GM19438 (cell line): ENCODE measurements around the gene CABCOCO1.

Experiments used
- ATAC-seq: cut with Tn5 transposase; IDR thresholded peaks from one replicate; pipeline ENCODE4 v1.9.1; 2021; ENCODE audit warnings: low read depth; ENCODE audit not compliant: unreplicated experiment

CABCOCO1 gene, protein sequence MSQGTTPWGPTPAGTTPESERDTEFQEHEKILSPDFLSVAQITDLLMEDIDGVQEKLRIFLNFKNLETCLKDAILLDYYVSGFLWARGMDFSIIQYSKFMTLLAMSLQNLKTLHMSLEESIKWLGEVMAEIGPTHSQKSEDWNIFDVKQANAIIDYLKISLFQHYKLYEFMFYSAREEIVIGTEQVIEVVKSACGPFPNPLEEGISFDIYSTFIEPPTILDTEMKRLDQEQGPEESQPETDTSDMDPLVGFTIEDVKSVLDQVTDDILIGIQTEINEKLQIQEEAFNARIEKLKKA

GRCh38 chr10:61662794-61663259 is at the start of gene CABCOCO1:
TSS of gene CABCOCO1 (plus strand) at chr10:61662929. CDS start at chr10:61662973, 44 bp downstream.
- ATAC-seq: no peak

DNA sequence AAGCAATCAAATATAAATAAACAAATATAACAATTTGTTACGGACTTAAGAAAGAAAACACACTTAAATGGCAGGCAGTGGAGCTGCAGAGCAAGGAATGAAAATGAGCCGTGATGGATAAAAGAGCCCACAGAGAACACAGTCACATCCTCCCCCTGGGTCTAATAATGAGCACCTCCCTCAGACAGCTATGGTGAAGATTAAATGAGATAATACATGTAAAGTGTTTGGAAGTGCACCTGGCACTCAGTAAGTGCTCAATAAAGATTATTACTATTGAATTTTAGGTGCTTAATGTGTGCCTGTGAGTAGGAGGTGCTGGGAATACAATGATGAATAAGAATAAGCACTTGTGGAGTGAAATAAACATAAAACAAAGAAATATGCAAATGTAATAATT is 49.1 kb upstream of the CABCOCO1 start:
- ATAC-seq: no peak

DNA sequence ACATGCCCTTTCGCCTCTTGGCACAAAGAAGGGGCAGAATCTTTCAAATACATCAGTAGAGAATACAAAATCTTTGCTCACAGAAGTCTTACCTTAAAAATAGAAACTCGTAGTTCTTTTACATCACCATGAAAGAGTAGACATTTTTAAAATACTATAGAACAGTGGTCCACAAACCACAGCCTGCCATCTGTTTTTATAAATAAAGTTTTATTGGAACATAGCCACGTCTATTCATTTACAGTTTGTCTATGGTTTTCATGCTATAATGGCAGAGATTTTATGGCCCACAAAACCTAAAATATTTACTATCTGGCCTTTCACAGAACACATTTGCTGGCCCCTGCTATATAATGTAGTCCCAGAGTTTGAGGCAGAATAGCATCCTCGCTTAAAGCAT is 46.1 kb upstream of the CABCOCO1 start:
- ATAC-seq: no peak

DNA sequence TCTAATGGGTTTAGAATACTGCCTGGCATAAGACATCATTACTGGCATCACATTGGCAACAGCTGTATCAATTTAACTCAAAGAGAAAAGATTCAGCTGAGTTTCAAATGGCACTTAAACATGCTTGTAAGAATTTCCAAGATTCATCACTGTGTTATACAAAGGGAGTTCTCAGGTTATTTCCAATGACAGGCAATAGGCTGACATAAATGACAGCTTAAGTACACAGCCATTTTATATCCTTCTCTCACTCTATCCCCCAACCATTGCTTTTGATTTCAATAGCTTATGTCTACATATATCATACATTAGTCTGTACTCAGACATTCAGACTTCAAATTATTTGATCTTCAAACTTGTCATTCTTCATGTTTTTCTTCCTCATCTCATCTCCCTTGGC is 45.5 kb upstream of the CABCOCO1 start:
- ATAC-seq: no peak

- no peak for ATAC-seq
Measured at GRCh38 chr10:61617586-61617985, 45.1 kb upstream of the CABCOCO1 start.

- no peak for ATAC-seq
Measured at GRCh38 chr10:61618388-61618961, 44.3 kb upstream of the CABCOCO1 start.

GRCh38 chr10:61620506-61620905 is 42.2 kb upstream of the CABCOCO1 start:
- ATAC-seq: no peak

- no peak for ATAC-seq
Measured at GRCh38 chr10:61621605-61622051, 41.1 kb upstream of the CABCOCO1 start.

DNA sequence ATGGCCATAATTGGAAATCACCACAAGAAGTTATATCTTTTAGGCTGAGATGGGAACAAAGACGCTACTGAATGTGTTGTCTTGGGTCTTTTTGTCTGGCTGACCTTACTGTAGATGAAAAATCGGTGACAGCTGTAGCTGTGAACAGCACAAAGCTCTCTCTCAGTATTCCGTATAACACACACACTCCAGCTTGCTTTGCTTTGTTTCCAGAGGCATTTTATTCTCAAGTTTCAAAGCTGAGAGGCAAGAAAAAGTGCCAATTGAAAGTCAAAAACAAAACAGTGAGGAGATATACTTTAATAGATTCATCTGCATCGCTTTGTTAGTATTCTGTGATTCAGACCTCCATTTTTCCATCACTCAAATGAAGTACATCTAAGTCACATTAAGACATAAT is 39.6 kb upstream of the CABCOCO1 start:
- no peak for ATAC-seq

- ATAC-seq: no peak
Measured at GRCh38 chr10:61626209-61626608, 36.5 kb upstream of the CABCOCO1 start.

DNA sequence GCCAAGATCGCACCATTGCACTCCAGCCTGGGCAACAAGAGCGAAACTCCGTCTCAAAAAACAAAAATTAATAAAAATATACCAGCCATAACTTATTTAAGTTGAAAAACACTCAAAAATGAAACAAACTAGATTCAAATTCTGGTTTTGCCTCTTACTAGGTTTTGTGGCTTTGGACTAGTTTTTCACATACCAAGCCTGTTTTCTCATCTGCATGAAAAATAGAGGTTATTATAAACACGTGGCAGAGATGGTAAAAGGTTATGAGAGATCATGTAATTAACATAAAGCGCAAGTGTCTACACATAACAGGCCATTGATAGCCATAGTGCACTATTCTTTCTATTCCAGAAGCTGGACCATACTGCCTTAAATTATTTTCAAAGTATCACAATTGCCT is 35.5 kb upstream of the CABCOCO1 start:
- no peak for ATAC-seq

DNA sequence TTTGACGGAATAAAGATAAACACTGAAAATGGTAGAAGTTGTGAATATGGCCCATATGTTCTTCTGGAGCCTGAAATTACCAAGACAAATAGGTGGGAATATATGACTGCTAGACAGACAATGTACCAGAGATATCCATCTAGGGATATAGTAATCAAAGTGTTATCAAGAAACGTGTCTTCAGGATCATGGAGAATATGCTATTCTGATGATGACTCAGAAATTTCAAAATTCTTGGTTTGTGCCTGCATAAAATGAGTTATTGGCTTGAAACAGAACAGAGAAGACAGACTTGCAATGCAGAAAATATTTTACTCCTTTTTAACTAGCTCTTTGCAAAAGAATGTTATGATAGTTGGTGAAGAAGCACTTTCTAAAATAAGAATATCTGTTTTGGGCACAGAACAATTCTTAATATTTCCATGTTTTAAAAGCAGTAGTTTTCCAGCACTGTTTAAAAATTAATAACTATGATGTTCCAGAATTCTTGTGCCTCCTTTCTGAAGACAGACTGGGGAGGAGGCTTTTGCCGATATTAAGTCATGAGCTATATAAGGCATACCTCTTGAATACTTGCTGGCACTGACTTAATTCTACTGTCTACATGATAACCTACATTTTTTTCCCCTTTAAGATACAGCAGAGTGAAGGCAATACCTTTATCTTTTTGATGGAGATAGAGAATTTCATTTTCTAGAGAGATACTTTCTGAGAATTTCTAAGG is 34.4 kb upstream of the CABCOCO1 start:
- ATAC-seq: no peak

- ATAC-seq: no peak
Measured at GRCh38 chr10:61628875-61629513, 33.7 kb upstream of the CABCOCO1 start.

DNA sequence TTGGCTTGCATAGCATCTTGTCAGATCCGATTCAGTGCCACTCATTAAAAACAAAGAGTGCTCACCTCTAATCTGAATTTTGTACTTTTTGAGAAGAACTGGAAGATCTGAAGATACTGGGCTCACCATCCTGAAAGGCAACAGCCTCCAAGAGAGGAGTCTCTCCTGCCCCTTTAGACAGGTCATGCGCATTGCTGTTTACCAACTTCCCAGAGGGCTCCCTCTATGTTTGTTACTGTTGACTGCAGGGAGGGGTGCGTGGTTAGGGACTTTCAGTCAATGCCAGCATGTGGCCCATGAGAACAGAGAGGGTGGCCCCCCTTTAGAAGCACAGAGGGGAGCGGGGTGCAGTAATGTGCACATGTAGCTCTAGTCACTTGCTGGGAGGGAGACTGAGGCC is 33.2 kb upstream of the CABCOCO1 start:
- ATAC-seq: no peak

GRCh38 chr10:61632057-61632670 is 30.6 kb upstream of the CABCOCO1 start:
- ATAC-seq: no peak

DNA sequence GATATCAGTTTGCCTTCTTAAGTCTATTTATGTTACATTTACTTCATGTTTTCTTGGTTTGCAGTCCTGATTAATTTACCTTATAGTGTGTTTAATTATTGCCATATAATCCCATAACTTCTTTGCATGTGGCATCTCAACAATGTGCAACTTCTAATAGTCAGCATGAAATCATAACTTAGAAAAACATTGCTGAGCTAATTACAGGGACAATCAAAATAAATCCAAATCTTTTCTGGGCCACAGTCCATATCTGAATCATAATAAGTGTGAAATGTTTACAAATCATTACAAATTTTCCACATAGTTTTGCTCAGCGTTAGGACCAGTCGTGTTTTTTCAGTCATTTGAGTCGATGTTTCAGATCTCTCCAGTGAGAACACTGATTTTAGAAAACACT is 29.1 kb upstream of the CABCOCO1 start:
- ATAC-seq: no peak

DNA sequence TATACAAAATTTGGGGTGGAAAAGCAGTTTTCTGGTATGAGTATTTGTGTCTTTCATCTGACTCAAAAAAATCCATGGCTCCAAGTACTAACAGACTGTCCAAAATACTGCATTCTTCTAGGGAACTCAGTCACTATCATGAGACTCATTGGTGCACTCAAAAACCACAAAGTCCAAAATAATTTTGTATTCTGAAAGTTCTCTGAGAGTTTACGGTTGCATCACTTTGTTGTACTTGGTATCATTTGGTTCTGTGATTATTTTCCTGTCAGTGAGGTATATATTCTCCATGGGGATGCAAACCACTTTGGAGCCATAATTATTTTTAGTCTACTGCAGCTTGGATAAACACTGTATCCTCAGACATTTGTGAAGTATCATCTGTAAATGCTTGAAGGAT is 28.0 kb upstream of the CABCOCO1 start:
- no peak for ATAC-seq

DNA sequence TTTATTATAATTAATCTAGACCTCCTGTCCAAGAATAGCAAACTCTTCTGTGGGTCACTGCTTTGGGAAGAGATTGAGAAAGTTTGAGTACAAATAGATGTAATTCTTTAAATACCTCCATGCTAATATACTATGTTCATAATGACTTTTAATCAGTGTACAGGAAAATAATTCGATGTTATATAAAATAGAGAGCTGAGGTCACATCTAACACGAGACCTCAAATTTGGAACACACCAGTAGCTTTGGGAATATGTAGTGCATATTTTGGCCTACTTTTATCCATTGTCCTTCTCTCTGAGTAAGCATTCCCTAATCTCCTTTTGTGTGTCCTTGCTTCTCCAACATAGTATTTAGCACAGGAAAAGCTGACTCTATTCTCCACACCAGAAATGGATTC is 27.3 kb upstream of the CABCOCO1 start:
- no peak for ATAC-seq

DNA sequence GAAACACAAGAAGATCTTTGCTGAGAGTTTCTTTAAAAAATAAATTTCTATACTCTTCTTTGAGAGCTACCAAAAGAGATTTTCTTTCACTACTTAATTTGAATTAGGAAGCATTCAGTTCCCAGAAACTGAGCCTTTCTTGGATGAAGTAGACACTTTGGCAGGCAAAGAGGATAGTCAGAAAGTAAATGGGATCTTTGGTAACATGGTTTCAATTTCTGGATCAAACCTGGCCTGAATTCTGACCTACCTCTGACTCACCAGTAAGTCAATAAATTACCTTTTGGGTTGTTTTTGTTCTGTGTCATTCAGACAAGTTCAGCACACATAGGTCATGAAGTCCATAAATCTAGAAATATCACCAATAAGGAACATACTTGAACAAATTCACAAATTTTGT is 26.8 kb upstream of the CABCOCO1 start:
- no peak for ATAC-seq

- no peak for ATAC-seq
Measured at GRCh38 chr10:61639952-61640351, 22.8 kb upstream of the CABCOCO1 start.

DNA sequence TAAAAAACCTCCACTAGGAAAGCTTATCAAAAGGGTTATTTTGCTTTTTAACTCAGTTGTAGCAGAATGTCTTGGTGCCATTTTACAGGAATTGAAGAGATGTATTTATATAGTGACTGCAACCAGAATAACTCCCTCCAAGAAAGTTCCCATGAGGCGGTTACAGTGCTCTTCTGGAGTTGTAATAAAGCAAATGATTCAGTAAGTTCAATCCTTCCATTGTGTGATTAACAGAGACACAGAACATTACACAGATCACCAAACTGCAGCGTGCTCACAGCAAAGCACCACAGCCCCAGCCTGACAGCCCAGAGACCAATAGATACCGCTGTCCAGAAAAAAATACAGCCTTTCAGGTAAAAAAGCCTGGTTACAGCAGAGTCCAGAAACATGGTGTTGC is 21.9 kb upstream of the CABCOCO1 start:
- no peak for ATAC-seq
